ENCODE results near the gene KIDINS220. TPM values are rescaled to one million over a fixed set of nuclear protein-coding genes. Genes with fewer than 3 reads are reported as not detected.

Gene KIDINS220
- total and polyA plus RNA-seq, 2 experiments from 2014 or later = 24.2 to 77.5 TPM

DNA sequence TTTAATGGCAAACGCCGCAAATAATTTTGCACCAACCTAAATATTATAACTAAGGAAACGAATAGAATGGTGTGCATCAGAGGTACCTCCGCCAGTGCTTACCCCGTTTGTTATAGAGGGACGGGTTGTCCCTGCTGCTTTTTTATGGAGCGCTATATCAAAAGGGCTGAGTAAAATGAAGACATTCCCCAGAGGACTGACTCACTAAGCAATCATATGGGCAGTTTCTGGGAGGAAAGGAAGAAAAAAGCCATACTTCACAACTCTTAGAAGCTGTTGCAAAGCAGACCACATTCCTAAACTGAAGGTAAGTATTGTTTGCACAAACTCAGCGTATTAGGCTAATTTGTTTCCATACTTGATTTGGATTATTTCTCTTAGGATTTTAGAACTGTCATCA lies 142.7 kb downstream of the KIDINS220 start:
- Histone ChIP-seq H2AFZ (no peak overlapping the region), H3K27ac (no peak overlapping the region), H3K9me3 (ENCODE audit: low read depth) (no peaks in the 10 kb centered on the region), H3K9me2 (replicated peaks; ENCODE audit: insufficient read depth) (no peaks in the 10 kb centered on the region), H3K4me1 (ENCODE audit: insufficient read depth) (no peaks in the 10 kb centered on the region), H3K4me2 (no peak overlapping the region), H3K27me3 (no peaks in the 10 kb centered on the region), H4K20me1 (ENCODE audit: insufficient read depth, poor library complexity, severe bottlenecking) (no peaks in the 10 kb centered on the region), H3K36me3 (replicated peaks; ENCODE audit: insufficient read depth, low read depth) (no peaks in the 10 kb centered on the region), H3K4me3 (no peak overlapping the region), H3K79me2 (no peaks in the 10 kb centered on the region)
- DNase-seq (ENCODE audit: low spot score) = peak; percentile 30
- TF ChIP-seq EZH2 (IDR thresholded peaks at IDR 0.05; ENCODE audit: borderline replicate concordance) (no peak), EZH2phosphoT487 (IDR thresholded peaks at IDR 0.05; ENCODE audit: low read depth, severe bottlenecking, unreplicated experiment) (no peak)
- TF ChIP-seq, protein P1, sequence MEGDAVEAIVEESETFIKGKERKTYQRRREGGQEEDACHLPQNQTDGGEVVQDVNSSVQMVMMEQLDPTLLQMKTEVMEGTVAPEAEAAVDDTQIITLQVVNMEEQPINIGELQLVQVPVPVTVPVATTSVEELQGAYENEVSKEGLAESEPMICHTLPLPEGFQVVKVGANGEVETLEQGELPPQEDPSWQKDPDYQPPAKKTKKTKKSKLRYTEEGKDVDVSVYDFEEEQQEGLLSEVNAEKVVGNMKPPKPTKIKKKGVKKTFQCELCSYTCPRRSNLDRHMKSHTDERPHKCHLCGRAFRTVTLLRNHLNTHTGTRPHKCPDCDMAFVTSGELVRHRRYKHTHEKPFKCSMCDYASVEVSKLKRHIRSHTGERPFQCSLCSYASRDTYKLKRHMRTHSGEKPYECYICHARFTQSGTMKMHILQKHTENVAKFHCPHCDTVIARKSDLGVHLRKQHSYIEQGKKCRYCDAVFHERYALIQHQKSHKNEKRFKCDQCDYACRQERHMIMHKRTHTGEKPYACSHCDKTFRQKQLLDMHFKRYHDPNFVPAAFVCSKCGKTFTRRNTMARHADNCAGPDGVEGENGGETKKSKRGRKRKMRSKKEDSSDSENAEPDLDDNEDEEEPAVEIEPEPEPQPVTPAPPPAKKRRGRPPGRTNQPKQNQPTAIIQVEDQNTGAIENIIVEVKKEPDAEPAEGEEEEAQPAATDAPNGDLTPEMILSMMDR (IDR thresholded peaks at IDR 0.05; ENCODE audit: poor library complexity) = no peak
- whole genome bisulfite sequencing (ENCODE audit: low lambda C conversion rate, missing lambda C conversion rate) = 71% methylated on average over 8 of the region's 8 CpGs

DNA sequence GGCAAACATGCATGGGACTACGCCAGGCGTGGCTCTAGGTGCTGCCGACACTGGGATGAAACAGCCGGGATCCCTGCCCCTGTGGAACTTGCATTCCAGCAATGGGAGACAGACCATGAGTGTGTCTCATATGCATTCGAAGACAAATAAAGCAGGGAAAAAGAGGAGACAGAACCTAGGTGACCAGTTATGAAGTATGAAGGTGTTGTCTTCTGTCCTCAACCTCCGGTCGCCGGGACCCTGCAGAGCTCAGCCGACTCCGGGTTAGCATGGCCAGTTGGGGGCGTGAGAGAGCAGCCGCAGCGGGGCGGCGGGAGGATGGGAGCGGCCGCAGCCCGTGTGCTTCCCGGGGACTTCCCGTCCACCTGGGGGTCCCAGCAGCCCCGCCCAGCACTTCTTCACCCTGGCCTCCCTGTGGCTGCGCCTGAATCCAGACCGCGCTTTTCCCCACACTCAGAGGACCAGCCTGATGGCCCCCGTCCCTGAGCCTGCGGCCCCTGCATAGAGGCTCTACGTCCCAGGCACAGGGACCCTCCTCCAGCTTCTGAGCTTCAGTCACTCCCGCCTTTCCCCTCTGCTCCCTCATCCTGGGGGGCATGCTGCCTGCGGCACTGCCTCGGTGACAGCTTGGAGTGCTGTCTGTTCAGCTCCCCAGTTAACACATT lies 144.1 kb downstream of the KIDINS220 start:
- 38% methylated on average over 25 of the region's 30 CpGs for WGBS (ENCODE audit: low lambda C conversion rate, missing lambda C conversion rate)
- Histone ChIP-seq H3K9me3 (ENCODE audit: low read depth) (no peaks in the 10 kb centered on the region), H2AFZ (peak overlapping the region; percentile 35), H3K4me3 (no peak overlapping the region), H3K4me2 (peak overlapping the region; percentile 72), H3K27me3 (no peaks in the 10 kb centered on the region), H3K79me2 (no peaks in the 10 kb centered on the region), H3K4me1 (ENCODE audit: insufficient read depth) (no peaks in the 10 kb centered on the region), H3K27ac (no peak overlapping the region), H3K9me2 (replicated peaks; ENCODE audit: insufficient read depth) (no peaks in the 10 kb centered on the region), H3K36me3 (replicated peaks; ENCODE audit: insufficient read depth, low read depth) (no peaks in the 10 kb centered on the region), H4K20me1 (ENCODE audit: insufficient read depth, poor library complexity, severe bottlenecking) (no peaks in the 10 kb centered on the region)
- TF ChIP-seq EZH2phosphoT487 (IDR thresholded peaks at IDR 0.05; ENCODE audit: low read depth, severe bottlenecking, unreplicated experiment) = no peak
- TF ChIP-seq, protein P1 (IDR thresholded peaks at IDR 0.05; ENCODE audit: poor library complexity) = peak; percentile 52
- no peak for TF ChIP-seq EZH2 (IDR thresholded peaks at IDR 0.05; ENCODE audit: borderline replicate concordance)
- DNase-seq (ENCODE audit: low spot score) = peak; percentile 51

DNA sequence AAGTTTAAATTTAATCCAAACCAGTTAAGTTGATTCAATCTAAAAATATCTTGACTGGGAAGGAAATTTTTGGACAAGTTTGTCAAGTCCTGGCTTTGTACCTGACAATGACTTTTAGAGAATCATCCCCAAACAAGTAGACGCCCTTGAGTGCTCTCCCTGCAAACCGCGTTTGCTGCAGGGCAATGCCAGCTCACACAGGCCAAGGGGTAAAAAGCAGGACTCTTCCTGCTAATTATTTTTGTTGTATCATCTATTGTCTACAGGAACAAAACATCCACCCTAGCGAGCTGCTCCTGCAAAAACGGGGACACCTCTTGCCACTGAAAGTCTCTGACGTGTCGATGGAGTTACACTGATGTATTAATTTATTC lies 144.6 kb downstream of the KIDINS220 start:
- 70% methylated on average over 7 of the region's 7 CpGs for WGBS (ENCODE audit: low lambda C conversion rate, missing lambda C conversion rate)
- Histone ChIP-seq H3K27ac (no peak overlapping the region), H3K79me2 (no peaks in the 10 kb centered on the region), H3K27me3 (no peaks in the 10 kb centered on the region), H3K4me3 (no peak overlapping the region), H4K20me1 (ENCODE audit: insufficient read depth, poor library complexity, severe bottlenecking) (no peaks in the 10 kb centered on the region), H3K4me1 (ENCODE audit: insufficient read depth) (no peaks in the 10 kb centered on the region), H3K4me2 (peak overlapping the region; percentile 72), H3K36me3 (replicated peaks; ENCODE audit: insufficient read depth, low read depth) (no peaks in the 10 kb centered on the region), H2AFZ (peak overlapping the region; percentile 35), H3K9me3 (ENCODE audit: low read depth) (no peaks in the 10 kb centered on the region), H3K9me2 (replicated peaks; ENCODE audit: insufficient read depth) (no peaks in the 10 kb centered on the region)
- TF ChIP-seq EZH2 (IDR thresholded peaks at IDR 0.05; ENCODE audit: borderline replicate concordance) (no peak), EZH2phosphoT487 (IDR thresholded peaks at IDR 0.05; ENCODE audit: low read depth, severe bottlenecking, unreplicated experiment) (no peak)
- TF ChIP-seq, protein P1 (IDR thresholded peaks at IDR 0.05; ENCODE audit: poor library complexity) = no peak
- DNase-seq (ENCODE audit: low spot score) = no peak
